ENCODE data around the gene BAHCC1. TPM values are rescaled to one million over a fixed set of nuclear protein-coding genes. Genes with fewer than 3 reads are reported as not detected.

BAHCC1 gene
- total RNA-seq, 1 experiment from 2014 or later, result 3.1 TPM

DNA sequence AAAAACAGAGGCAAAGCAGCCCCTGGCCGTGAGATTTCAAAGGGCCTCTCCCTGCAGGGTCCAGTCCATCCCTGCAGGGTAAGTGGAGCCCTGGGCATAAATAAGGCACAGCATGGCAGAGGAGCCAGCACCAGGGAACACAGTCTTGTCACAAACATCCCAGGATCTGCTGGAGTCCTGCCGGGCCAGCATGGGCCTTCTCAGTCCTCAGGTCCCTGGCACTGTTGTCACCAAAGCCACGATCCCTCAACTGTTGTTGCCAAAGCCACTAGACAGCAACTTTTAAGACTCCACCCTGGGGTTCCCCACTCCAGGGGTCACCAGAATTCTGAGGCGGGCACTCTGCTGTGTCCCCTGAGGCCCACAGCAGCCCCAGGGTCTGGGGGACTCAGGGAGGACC lies 47.8 kb upstream of the BAHCC1 start:
- no peaks in the 10 kb centered on the region for H3K9me3 ChIP-seq (ENCODE audit: control insufficient read depth, low read depth, low read length)
- no peak overlapping the region for H2BK15ac ChIP-seq (ENCODE audit: low read depth, low read length)
- Mint-ChIP-seq H3K27ac (no peak overlapping the region), H3K4me1 (peaks cover 17 to 24% of the 10 kb centered on the region in 2 experiments), H3K4me3 (no peak overlapping the region; a peak in 1 of 5 replicates), H3K27me3 (ENCODE audit: low read depth) (peaks cover 82% of the 10 kb centered on the region), H3K36me3 (ENCODE audit: insufficient read depth in 1 of 3, low read depth in 3 of 3) (no peaks in the 10 kb centered on the region), H3K9me3 (peaks cover 3% of the 10 kb centered on the region in 2 experiments; a peak in 2 of 5 replicates)
- H4K91ac ChIP-seq (ENCODE audit: insufficient read length, low read depth, low read length), result no peak overlapping the region
- H2BK5ac ChIP-seq (ENCODE audit: insufficient read length, low read length), result no peak overlapping the region
- no peak overlapping the region for H2BK120ac ChIP-seq (ENCODE audit: low read depth, low read length, poor library complexity, severe bottlenecking)
- WGBS (ENCODE audit: extremely low coverage, insufficient read length, low lambda C conversion rate), result no CpG with 5 or more reads among the region's 4 CpGs
- H3K23me2 ChIP-seq (ENCODE audit: insufficient read length, low read depth, low read length, poor library complexity, severe bottlenecking), result peaks cover 18% of the 10 kb centered on the region
- H3K79me2 ChIP-seq (ENCODE audit: insufficient read depth, low read length), result no peaks in the 10 kb centered on the region
- TF ChIP-seq CTCF (conservative IDR thresholded peaks at IDR 0.05), result no peak
- H2AFZ ChIP-seq (ENCODE audit: low read length), result no peak overlapping the region
- no peak overlapping the region for H3K56ac ChIP-seq (ENCODE audit: insufficient read length, low read depth, low read length)
- H2BK12ac ChIP-seq (ENCODE audit: insufficient read length, low read depth, low read length), result no peak overlapping the region
- H3K27ac ChIP-seq (ENCODE audit: insufficient read length, low read depth, low read length), result no peak overlapping the region
- H3K9ac ChIP-seq (ENCODE audit: extremely low read depth, insufficient read length, low read length), result no peak overlapping the region
- H3K23ac ChIP-seq (ENCODE audit: insufficient read length, low read depth, low read length), result no peak overlapping the region
- no peak overlapping the region for H3K4ac ChIP-seq (ENCODE audit: low read depth, low read length)
- H3K14ac ChIP-seq (ENCODE audit: insufficient read depth, low read length), result no peak overlapping the region
- no peak overlapping the region for H2BK20ac ChIP-seq (ENCODE audit: low read depth, low read length, poor library complexity, severe bottlenecking)
- H3T11ph ChIP-seq (ENCODE audit: low read length), result no peak overlapping the region
- H3K79me1 ChIP-seq (ENCODE audit: insufficient read depth, low read depth, low read length, poor library complexity, severe bottlenecking), result no peaks in the 10 kb centered on the region
- no peak overlapping the region for H2AK5ac ChIP-seq (ENCODE audit: insufficient read length, low read length)
- H3K18ac ChIP-seq (ENCODE audit: insufficient read length, low read depth, low read length), result no peak overlapping the region
- H3K4me2 ChIP-seq (ENCODE audit: insufficient read depth, insufficient read length, low read length), result no peak overlapping the region
- no peaks in the 10 kb centered on the region for H3K4me1 ChIP-seq (ENCODE audit: insufficient read depth, low read length)
- DNase-seq, result peak; percentile 26
- no peak overlapping the region for H4K5ac ChIP-seq (ENCODE audit: insufficient read length, low read depth, low read length)
- no peak overlapping the region for H4K8ac ChIP-seq (replicated peaks; ENCODE audit: insufficient read length, low read depth, low read length)
- peaks cover 29% of the 10 kb centered on the region for H3K27me3 ChIP-seq (ENCODE audit: insufficient read depth, low read length)
- H4K20me1 ChIP-seq (ENCODE audit: control insufficient read depth, insufficient read depth, insufficient read length), result no peaks in the 10 kb centered on the region
